Esophagus squamous epithelium (tissue), 4 donors: ENCODE measurements around the gene S100A7A.
"Not testable (repeated sequence)": the region's sequence is repeated elsewhere in the genome, so short reads cannot be mapped to it uniquely, and the experiment has no call there.

Experiments
- CTCF ChIP-seq, 6 experiments: fragments of 450-650 bp in 4 of 6; fragments of 200-600 bp in 2 of 6; sonication (generic) in 2 of 6; IDR thresholded peaks; one replicate each; pipeline ENCODE4 v1.5.1; 2016 to 2019; ENCODE audit warnings: antibody characterized with exemption in 6 of 6, mild to moderate bottlenecking in 4 of 6, moderate library complexity in 4 of 6
- POLR2A ChIP-seq, 4 donors: fragments of 450-650 bp; IDR thresholded peaks; one replicate each; pipeline ENCODE4 v1.6.1; 2017; ENCODE audit warnings: antibody characterized with exemption in 4 of 4, mild to moderate bottlenecking in 4 of 4, moderate library complexity in 3 of 4

- TF ChIP-seq CTCF, POLR2A (IDR thresholded peaks at IDR 0.05): not testable (repeated sequence)
These were observed 2.6 kb downstream of the S100A7A start for GRCh38 chr1:153418758-153419435.
